GM19438 (cell line): ENCODE data around the gene SUMF1.

Experiments
- ATAC-seq: cut with Tn5 transposase; IDR thresholded peaks from one replicate; pipeline ENCODE4 v1.9.1; 2021; ENCODE audit warnings: low read depth; ENCODE audit not compliant: unreplicated experiment

The SUMF1 gene

DNA sequence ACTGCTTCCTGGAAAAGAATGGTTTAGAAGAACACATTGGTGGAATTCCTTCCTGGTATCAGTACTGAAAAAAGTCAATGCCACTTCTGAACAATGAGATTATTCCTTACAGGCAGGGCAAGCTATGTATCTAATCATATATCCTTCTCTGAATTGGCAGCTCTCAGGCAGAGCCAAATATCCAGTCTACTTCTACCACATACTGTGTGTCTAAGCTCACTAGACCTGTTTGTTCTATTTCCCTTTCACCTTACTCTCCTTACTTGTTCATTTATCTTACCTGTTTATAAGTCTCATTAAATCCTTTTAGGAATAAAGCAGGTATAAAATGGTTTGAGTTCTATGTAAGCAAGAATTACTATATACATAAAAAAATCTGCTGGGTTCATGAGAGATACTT lies 155.6 kb downstream of the SUMF1 start:
- ATAC-seq, result no peak
